Measurements from ENCODE around the gene FECH.

Gene FECH

GRCh38 chr18:57539702-57540101 is 46.8 kb downstream of the FECH start:
- H3K4me3 ChIP-seq (ENCODE audit: low read depth, low read length): no peak overlapping the region
- no peak for TF ChIP-seq CTCF (IDR thresholded peaks at IDR 0.05; ENCODE audit: low read depth, low read length)
- DNase-seq (ENCODE audit: low read depth, low spot score): no peak
- in situ Hi-C loops (cut with HindIII; ENCODE audit: low sequenced_read_pairs): no loop called here

GRCh38 chr18:57538614-57539013 is 47.9 kb downstream of the FECH start:
- H3K4me3 ChIP-seq (ENCODE audit: low read depth, low read length): no peak overlapping the region
- no peak for DNase-seq (ENCODE audit: low read depth, low spot score)
- no peak for TF ChIP-seq CTCF (IDR thresholded peaks at IDR 0.05; ENCODE audit: low read depth, low read length)
- in situ Hi-C loops (cut with HindIII; ENCODE audit: low sequenced_read_pairs): no loop called here

- TF ChIP-seq CTCF (IDR thresholded peaks at IDR 0.05; ENCODE audit: low read depth, low read length): no peak
- in situ Hi-C loops (cut with HindIII; ENCODE audit: low sequenced_read_pairs): no loop called here
- DNase-seq (ENCODE audit: low read depth, low spot score): no peak
- no peak overlapping the region for H3K4me3 ChIP-seq (ENCODE audit: low read depth, low read length)
Observed at GRCh38 chr18:57534511-57534909, 52.0 kb downstream of the FECH start.

- no peak overlapping the region for H3K4me3 ChIP-seq (ENCODE audit: low read depth, low read length)
- in situ Hi-C loops (cut with HindIII; ENCODE audit: low sequenced_read_pairs): no loop called here
- no peak for DNase-seq (ENCODE audit: low read depth, low spot score)
- no peak for TF ChIP-seq CTCF (IDR thresholded peaks at IDR 0.05; ENCODE audit: low read depth, low read length)
Observed at GRCh38 chr18:57533868-57534510, 52.5 kb downstream of the FECH start.

GRCh38 chr18:57533006-57533867 is 53.3 kb downstream of the FECH start:
- DNase-seq (ENCODE audit: low read depth, low spot score): no peak
- no peak for TF ChIP-seq CTCF (IDR thresholded peaks at IDR 0.05; ENCODE audit: low read depth, low read length)
- in situ Hi-C loops (cut with HindIII; ENCODE audit: low sequenced_read_pairs): no loop called here
- H3K4me3 ChIP-seq (ENCODE audit: low read depth, low read length): no peak overlapping the region

- no peak for TF ChIP-seq CTCF (IDR thresholded peaks at IDR 0.05; ENCODE audit: low read depth, low read length)
Observed at GRCh38 chr18:57529151-57529550, 57.4 kb downstream of the FECH start.

More at GRCh38 chr18:57529151-57529550, 57.4 kb downstream of the FECH start:
- H3K4me3 ChIP-seq (ENCODE audit: low read depth, low read length): no peak overlapping the region
- DNase-seq (ENCODE audit: low read depth, low spot score): no peak
- in situ Hi-C loops (cut with HindIII; ENCODE audit: low sequenced_read_pairs): no loop called here
